Measurements from ENCODE around the gene RRP1B. TPM values are rescaled to one million over a fixed set of nuclear protein-coding genes. Genes with fewer than 3 reads are reported as not detected.

Gene RRP1B
- total RNA-seq, 1 donor from 2014 or later, result 34.9 TPM

DNA sequence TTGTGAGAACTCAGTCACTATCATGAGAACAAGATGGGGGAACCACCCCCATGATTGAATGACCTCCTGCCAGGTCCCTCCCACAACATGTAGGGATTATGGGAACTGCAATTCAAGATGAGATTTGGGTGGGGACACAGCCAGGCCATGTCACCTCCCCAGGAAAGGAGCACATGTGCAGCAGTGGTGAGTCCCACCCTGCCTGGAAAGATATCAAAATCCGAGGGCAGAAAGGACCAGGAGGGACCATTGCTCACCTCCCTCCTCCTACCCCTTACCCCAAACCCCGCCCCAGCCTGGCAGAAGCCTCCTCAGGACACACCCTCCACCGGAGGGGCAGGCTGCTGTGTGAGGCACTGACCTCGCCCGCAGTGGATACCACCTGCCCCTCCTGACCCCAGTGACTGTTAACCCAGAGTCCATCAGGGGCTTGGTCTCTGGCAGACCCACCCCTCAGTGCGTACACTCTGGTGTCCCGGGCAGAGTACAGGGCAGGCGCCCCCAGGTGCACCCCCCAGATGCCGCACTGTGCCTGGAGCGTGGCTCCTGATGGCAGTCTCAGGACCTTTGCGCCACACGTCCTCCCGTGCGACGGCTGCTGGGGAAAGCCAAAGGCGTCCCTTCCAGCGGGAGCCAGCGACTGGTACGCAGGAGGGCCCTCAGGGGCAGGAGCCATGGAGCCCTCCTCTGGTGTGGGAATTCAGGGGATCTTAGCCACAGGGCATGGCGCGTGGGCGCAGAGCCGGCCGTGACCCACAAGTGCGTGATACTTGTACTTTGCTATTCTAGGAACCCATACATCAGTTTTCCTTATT lies 80.5 kb downstream of the RRP1B start:
- DNase-seq (ENCODE audit: low read depth), result no peak

DNA sequence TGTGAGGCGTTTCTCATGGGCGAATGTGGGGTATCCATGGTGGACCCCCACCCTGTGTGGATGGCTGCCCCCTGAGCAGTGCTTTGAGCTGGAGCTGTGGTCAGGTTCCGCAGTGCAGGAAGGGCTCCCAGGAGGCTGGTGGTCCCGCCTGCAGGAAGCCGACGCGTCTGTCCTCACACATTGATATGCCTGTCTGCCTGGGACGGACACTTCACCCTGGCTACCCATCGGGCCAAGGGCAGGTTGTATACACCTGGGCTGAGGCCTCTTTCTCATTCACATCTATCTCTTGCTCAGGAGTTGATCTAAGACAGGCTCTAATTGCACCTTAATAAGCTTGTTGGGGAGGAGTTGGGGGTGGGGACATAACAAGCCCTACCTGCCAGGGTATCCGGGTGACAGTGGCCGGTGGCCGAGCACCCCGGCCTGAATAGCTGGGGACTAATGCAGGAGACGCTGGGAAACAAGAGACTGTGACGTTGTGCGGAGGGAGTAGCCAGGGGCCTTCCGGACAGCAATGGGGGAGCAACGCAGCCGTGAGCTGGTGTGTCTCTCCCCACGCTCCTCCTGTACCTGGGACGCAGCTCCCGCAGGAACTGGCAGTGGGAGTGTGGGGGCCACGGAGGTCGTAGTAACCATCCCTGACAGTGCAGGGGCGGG lies 81.3 kb downstream of the RRP1B start:
- DNase-seq (ENCODE audit: low read depth), result peak; percentile 50

DNA sequence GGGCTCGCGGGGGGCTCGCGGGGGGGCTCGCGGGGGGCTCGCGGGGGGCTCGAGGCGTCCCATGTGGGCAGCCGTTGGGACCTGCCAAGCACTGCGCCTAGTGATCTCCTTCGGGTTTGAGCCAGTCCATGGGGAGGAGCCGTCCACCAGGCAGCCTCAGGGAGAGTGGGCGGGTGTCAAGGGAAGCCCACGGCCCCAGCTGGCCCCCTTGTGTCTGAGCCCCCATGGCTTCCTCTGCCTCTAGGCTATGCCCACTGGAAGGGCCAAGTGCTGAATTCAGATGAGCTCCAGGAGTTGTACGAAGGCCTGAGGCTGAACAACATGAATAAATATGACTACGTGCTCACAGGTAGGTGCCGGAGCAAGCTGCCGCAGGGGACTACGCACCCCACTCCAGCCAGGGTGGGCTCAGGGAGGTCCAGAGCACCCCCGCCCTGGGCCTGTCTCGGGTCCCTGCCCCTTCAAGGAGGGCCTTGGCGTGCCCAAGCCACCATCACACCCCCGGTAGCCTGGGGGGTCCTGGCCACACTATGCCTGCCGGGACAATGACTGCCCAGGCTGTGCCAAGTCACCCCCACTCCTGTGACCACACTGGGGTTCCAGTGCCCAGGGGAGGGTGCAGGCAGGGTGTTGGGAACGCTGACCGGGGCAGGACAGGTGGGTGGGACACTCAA lies 82.2 kb downstream of the RRP1B start:
- DNase-seq (ENCODE audit: low read depth), result no peak

DNA sequence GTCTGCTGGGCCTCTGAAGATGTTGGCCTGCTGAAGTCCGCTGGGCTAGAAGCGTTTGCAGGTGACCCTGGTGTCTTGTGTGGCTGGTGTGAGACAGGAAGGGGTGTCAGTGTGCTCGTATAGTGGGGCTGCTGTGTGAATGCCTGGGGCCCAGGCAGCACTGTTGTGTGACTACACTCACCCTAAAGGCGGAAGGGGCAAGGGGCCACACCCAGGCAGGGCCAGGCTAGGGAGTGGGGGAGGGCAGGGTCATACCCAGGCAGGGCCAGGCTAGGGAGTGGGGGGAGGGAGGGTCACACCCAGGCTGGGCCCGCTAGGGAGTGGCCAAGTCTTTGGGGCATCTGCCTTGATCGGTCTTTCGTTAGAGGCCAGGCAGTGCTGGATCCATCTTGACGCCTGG lies 84.6 kb downstream of the RRP1B start:
- DNase-seq (ENCODE audit: low read depth), result no peak

DNA sequence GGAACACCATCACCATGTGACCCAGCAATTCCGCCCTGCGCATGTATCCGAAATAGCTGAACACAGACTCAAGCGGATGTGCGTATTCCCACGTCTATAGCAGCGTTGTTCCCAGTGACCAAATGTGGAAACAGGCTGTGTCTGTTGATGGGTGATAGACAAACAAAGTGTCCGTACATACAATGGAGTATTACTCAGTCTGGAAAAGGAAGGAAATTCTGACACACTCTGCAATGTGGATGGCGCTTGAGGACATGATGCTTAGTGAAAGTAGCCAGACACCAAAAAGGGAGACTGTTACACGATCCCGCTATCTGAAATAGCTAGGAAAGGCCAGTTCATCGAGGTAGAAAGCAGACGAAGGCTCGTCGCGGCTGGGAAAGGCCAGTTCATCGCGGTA lies 85.4 kb downstream of the RRP1B start:
- DNase-seq (ENCODE audit: low read depth), result no peak

Small RNA genes lying within 50 kb of the gene (microRNA-seq; reads per million reads assigned to microRNA genes)
- gene MIR6070, result not detected

Other genes with a start within 250 kb of the RRP1B start
- gene SIK1, start 232.4 kb upstream of the RRP1B start, total RNA-seq, result 31.9 and 40.5 TPM in 2 replicates
- gene HSF2BP, start 72 bp upstream of the RRP1B start, total RNA-seq, result 2.3 and 3.2 TPM in 2 replicates
- 55.6 and 87.0 TPM in 2 replicates for gene PDXK, start 59.6 kb downstream of the RRP1B start, total RNA-seq
- gene CSTB, start 116.7 kb downstream of the RRP1B start, total RNA-seq, result 6.9 and 12.5 TPM in 2 replicates
- gene RRP1, start 130.0 kb downstream of the RRP1B start, total RNA-seq, result 21.6 and 22.5 TPM in 2 replicates
- gene AGPAT3, start 205.7 kb downstream of the RRP1B start, total RNA-seq, result 25.8 and 31.0 TPM in 2 replicates